HL-60/S4 (cell line): Measurements from ENCODE around the gene FLT3.

Experiments
- in situ Hi-C: fragments of 300-500 bp; cut with MboI; formaldehyde crosslinking; loops from 2 replicates; pipeline ENCODE4 v1.14.3; 2022; ENCODE audit warnings: low sequenced_read_pairs

Gene FLT3

GRCh38 chr13:27964206-27964605 lies 136.2 kb downstream of the FLT3 start:
- in situ Hi-C loops: loop anchor here (25.0 kb wide), 2 partner anchors 127 to 577 kb away; no protein-coding TSS in a partner anchor

- in situ Hi-C loops: loop anchor here (25.0 kb wide), 2 partner anchors 126 to 576 kb away; no protein-coding TSS in a partner anchor
These were observed 136.9 kb downstream of the FLT3 start for GRCh38 chr13:27963491-27963890.

- in situ Hi-C loops: loop anchor here (25.0 kb wide), 2 partner anchors 126 to 576 kb away; no protein-coding TSS in a partner anchor
These were observed 137.4 kb downstream of the FLT3 start for GRCh38 chr13:27962982-27963381.

- in situ Hi-C loops: loop anchor here (25.0 kb wide), 2 partner anchors 125 to 575 kb away; no protein-coding TSS in a partner anchor
These were observed 138.1 kb downstream of the FLT3 start for GRCh38 chr13:27962128-27962841.

- in situ Hi-C loops: loop anchor here (25.0 kb wide), 2 partner anchors 124 to 574 kb away; no protein-coding TSS in a partner anchor
These were observed 138.9 kb downstream of the FLT3 start for GRCh38 chr13:27961227-27962085.

GRCh38 chr13:27960362-27961226 lies 139.8 kb downstream of the FLT3 start:
- in situ Hi-C loops: loop anchor here (25.0 kb wide), 2 partner anchors 123 to 573 kb away; no protein-coding TSS in a partner anchor

GRCh38 chr13:27959976-27960361 lies 140.4 kb downstream of the FLT3 start:
- in situ Hi-C loops: loop anchor here (25.0 kb wide), 2 partner anchors 123 to 573 kb away; no protein-coding TSS in a partner anchor

- in situ Hi-C loops: loop anchor here (25.0 kb wide), 2 partner anchors 119 to 569 kb away; no protein-coding TSS in a partner anchor
These were observed 143.6 kb downstream of the FLT3 start for GRCh38 chr13:27956576-27957300.

GRCh38 chr13:27955014-27955591 lies 145.3 kb downstream of the FLT3 start:
- in situ Hi-C loops: loop anchor here (25.0 kb wide), 2 partner anchors 118 to 568 kb away; no protein-coding TSS in a partner anchor

GRCh38 chr13:27954406-27954851 lies 145.9 kb downstream of the FLT3 start:
- in situ Hi-C loops: loop anchor here (25.0 kb wide), 2 partner anchors 117 to 567 kb away; no protein-coding TSS in a partner anchor

- in situ Hi-C loops: loop anchor here (25.0 kb wide), 2 partner anchors 117 to 567 kb away; no protein-coding TSS in a partner anchor
These were observed 146.5 kb downstream of the FLT3 start for GRCh38 chr13:27953676-27954405.
